Measurements from ENCODE around the gene ANKRD39.

The ANKRD39 gene

GRCh38 chr2:96878796-96879544 is 21.2 kb upstream of the ANKRD39 start:
- no peak overlapping the region for H3K4ac ChIP-seq (ENCODE audit: low read depth in 1 of 2, low read length in 2 of 2)

GRCh38 chr2:96878171-96878570 is 20.4 kb upstream of the ANKRD39 start:
- H3K23ac ChIP-seq (ENCODE audit: low read length in 2 of 2) = no peak overlapping the region

More at GRCh38 chr2:96878796-96879544, 21.2 kb upstream of the ANKRD39 start:
- H3K27me3 ChIP-seq (ENCODE audit: control insufficient read depth in 1 of 2, insufficient read depth in 1 of 2, low read length in 2 of 2) = peaks cover 24 to 41% of the 10 kb centered on the region in 2 experiments
- no peak overlapping the region for H3K23ac ChIP-seq (ENCODE audit: low read length in 2 of 2)
- no peak overlapping the region for H2BK15ac ChIP-seq (ENCODE audit: low read depth, poor library complexity, severe bottlenecking)
- no peaks in the 10 kb centered on the region for H3K36me3 ChIP-seq (ENCODE audit: control insufficient read depth in 1 of 2, insufficient read depth in 2 of 2, low read depth in 1 of 2, low read length in 2 of 2)
- no peak overlapping the region for H3K18ac ChIP-seq (ENCODE audit: low read depth in 1 of 2, low read length in 2 of 2)
- no peak overlapping the region for H4K8ac ChIP-seq (ENCODE audit: low read length)
- no peak overlapping the region for H2AK5ac ChIP-seq (ENCODE audit: low read length, severe bottlenecking)
- H3K14ac ChIP-seq (ENCODE audit: low read length in 2 of 2) = no peak overlapping the region
- H3K4me2 ChIP-seq (ENCODE audit: low read length, poor library complexity, severe bottlenecking) = no peak overlapping the region
- no peak overlapping the region for H2BK5ac ChIP-seq (ENCODE audit: low read depth, low read length, poor library complexity, severe bottlenecking)
- no peak overlapping the region for H3K4me3 ChIP-seq (ENCODE audit: insufficient read depth in 1 of 2, low read depth in 1 of 2, low read length in 2 of 2)
- H3K4me1 ChIP-seq (ENCODE audit: control insufficient read depth, insufficient read depth, low read depth, low read length) = peaks cover 9% of the 10 kb centered on the region
- no peaks in the 10 kb centered on the region for H3K9me3 ChIP-seq (ENCODE audit: control insufficient read depth, low read length)
- no peak overlapping the region for H2BK120ac ChIP-seq (ENCODE audit: low read depth, low read length)
- H3K27ac ChIP-seq (ENCODE audit: low read length, poor library complexity, severe bottlenecking) = no peak overlapping the region
- WGBS = 91% methylated on average over 22 of the region's 22 CpGs
- no peak overlapping the region for H2BK12ac ChIP-seq (ENCODE audit: low read length in 2 of 2)
- no peak overlapping the region for H3K9ac ChIP-seq (ENCODE audit: low read length)
- H2AFZ ChIP-seq (ENCODE audit: low read depth, low read length) = no peak overlapping the region
- no peak for DNase-seq
- no peak overlapping the region for H4K91ac ChIP-seq (ENCODE audit: low read length)
- no peaks in the 10 kb centered on the region for H3K79me1 ChIP-seq (replicated peaks; ENCODE audit: low read length, poor library complexity, severe bottlenecking)

GRCh38 chr2:96877631-96878092 is 19.8 kb upstream of the ANKRD39 start:
- Histone ChIP-seq H3K36me3 (ENCODE audit: control insufficient read depth in 1 of 2, insufficient read depth in 2 of 2, low read depth in 1 of 2, low read length in 2 of 2) (no peaks in the 10 kb centered on the region), H3K4ac (ENCODE audit: low read depth in 1 of 2, low read length in 2 of 2) (no peak overlapping the region), H2BK12ac (ENCODE audit: low read length in 2 of 2) (peak overlapping the region in 1 of 2 experiments; percentile 25), H2AFZ (ENCODE audit: low read depth, low read length) (no peak overlapping the region), H2BK15ac (ENCODE audit: low read depth, poor library complexity, severe bottlenecking) (no peak overlapping the region), H3K23ac (ENCODE audit: low read length in 2 of 2) (no peak overlapping the region), H4K8ac (ENCODE audit: low read length) (no peak overlapping the region), H2BK5ac (ENCODE audit: low read depth, low read length, poor library complexity, severe bottlenecking) (no peak overlapping the region), H3K79me1 (replicated peaks; ENCODE audit: low read length, poor library complexity, severe bottlenecking) (no peaks in the 10 kb centered on the region), H3K18ac (ENCODE audit: low read depth in 1 of 2, low read length in 2 of 2) (no peak overlapping the region), H3K9me3 (ENCODE audit: control insufficient read depth, low read length) (no peaks in the 10 kb centered on the region), H3K27ac (ENCODE audit: low read length, poor library complexity, severe bottlenecking) (no peak overlapping the region), H3K27me3 (ENCODE audit: control insufficient read depth in 1 of 2, insufficient read depth in 1 of 2, low read length in 2 of 2) (peaks cover 11 to 37% of the 10 kb centered on the region in 2 experiments), H3K14ac (ENCODE audit: low read length in 2 of 2) (peak overlapping the region in 1 of 2 experiments; percentile 53), H3K4me2 (ENCODE audit: low read length, poor library complexity, severe bottlenecking) (no peak overlapping the region), H2AK5ac (ENCODE audit: low read length, severe bottlenecking) (no peak overlapping the region), H3K4me3 (ENCODE audit: insufficient read depth in 1 of 2, low read depth in 1 of 2, low read length in 2 of 2) (no peak overlapping the region), H4K91ac (ENCODE audit: low read length) (no peak overlapping the region), H3K4me1 (ENCODE audit: control insufficient read depth, insufficient read depth, low read depth, low read length) (peaks cover 11% of the 10 kb centered on the region), H3K9ac (ENCODE audit: low read length) (no peak overlapping the region), H2BK120ac (ENCODE audit: low read depth, low read length) (no peak overlapping the region)
- 90% methylated on average over 15 of the region's 15 CpGs for WGBS
- no peak for DNase-seq

More at GRCh38 chr2:96878171-96878570, 20.4 kb upstream of the ANKRD39 start:
- no peak overlapping the region for H3K18ac ChIP-seq (ENCODE audit: low read depth in 1 of 2, low read length in 2 of 2)
- H4K8ac ChIP-seq (ENCODE audit: low read length) = no peak overlapping the region
- H3K9me3 ChIP-seq (ENCODE audit: control insufficient read depth, low read length) = no peaks in the 10 kb centered on the region
- no peak for DNase-seq
- no peak overlapping the region for H3K27ac ChIP-seq (ENCODE audit: low read length, poor library complexity, severe bottlenecking)
- WGBS = 84% methylated on average over 7 of the region's 7 CpGs
- H3K4me3 ChIP-seq (ENCODE audit: insufficient read depth in 1 of 2, low read depth in 1 of 2, low read length in 2 of 2) = no peak overlapping the region
- H3K9ac ChIP-seq (ENCODE audit: low read length) = no peak overlapping the region
- no peak overlapping the region for H4K91ac ChIP-seq (ENCODE audit: low read length)
- H3K4me2 ChIP-seq (ENCODE audit: low read length, poor library complexity, severe bottlenecking) = no peak overlapping the region
- no peak overlapping the region for H2BK120ac ChIP-seq (ENCODE audit: low read depth, low read length)
- no peak overlapping the region for H3K4ac ChIP-seq (ENCODE audit: low read depth in 1 of 2, low read length in 2 of 2)
- H2BK5ac ChIP-seq (ENCODE audit: low read depth, low read length, poor library complexity, severe bottlenecking) = no peak overlapping the region
- peaks cover 9% of the 10 kb centered on the region for H3K4me1 ChIP-seq (ENCODE audit: control insufficient read depth, insufficient read depth, low read depth, low read length)
- H2AK5ac ChIP-seq (ENCODE audit: low read length, severe bottlenecking) = no peak overlapping the region
- H2AFZ ChIP-seq (ENCODE audit: low read depth, low read length) = no peak overlapping the region
- peaks cover 17 to 38% of the 10 kb centered on the region in 2 experiments for H3K27me3 ChIP-seq (ENCODE audit: control insufficient read depth in 1 of 2, insufficient read depth in 1 of 2, low read length in 2 of 2)
- H3K79me1 ChIP-seq (replicated peaks; ENCODE audit: low read length, poor library complexity, severe bottlenecking) = no peaks in the 10 kb centered on the region
- H2BK12ac ChIP-seq (ENCODE audit: low read length in 2 of 2) = no peak overlapping the region
- no peaks in the 10 kb centered on the region for H3K36me3 ChIP-seq (ENCODE audit: control insufficient read depth in 1 of 2, insufficient read depth in 2 of 2, low read depth in 1 of 2, low read length in 2 of 2)
- H3K14ac ChIP-seq (ENCODE audit: low read length in 2 of 2) = no peak overlapping the region
- no peak overlapping the region for H2BK15ac ChIP-seq (ENCODE audit: low read depth, poor library complexity, severe bottlenecking)

DNA sequence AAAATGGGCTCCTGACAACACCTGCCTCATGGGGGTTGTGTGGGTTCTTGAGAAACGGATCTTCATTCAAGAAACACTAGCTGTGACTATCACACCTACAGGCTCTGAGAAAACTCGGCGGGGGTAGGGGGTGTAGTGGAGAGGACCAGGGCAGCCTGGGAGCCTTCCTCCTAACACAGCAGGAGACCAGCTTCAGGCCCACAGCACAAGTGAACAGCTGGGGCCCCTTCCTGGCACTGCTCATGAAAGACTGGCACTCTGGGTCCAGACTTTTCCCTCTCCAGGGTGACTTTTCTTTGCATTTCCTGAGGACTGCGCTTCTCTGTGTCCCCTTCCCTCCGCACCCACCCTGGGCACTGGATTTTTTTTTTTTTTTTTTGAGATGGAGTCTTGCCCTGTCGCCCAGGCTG is 19.2 kb upstream of the ANKRD39 start:
- no peak overlapping the region for H4K91ac ChIP-seq (ENCODE audit: low read length)
- H3K14ac ChIP-seq (ENCODE audit: low read length in 2 of 2) = no peak overlapping the region
- H2BK120ac ChIP-seq (ENCODE audit: low read depth, low read length) = no peak overlapping the region
- H3K9me3 ChIP-seq (ENCODE audit: control insufficient read depth, low read length) = no peaks in the 10 kb centered on the region
- no peak overlapping the region for H3K18ac ChIP-seq (ENCODE audit: low read depth in 1 of 2, low read length in 2 of 2)
- no peak overlapping the region for H3K4me2 ChIP-seq (ENCODE audit: low read length, poor library complexity, severe bottlenecking)
- no peak overlapping the region for H3K4ac ChIP-seq (ENCODE audit: low read depth in 1 of 2, low read length in 2 of 2)
- no peak overlapping the region for H2BK12ac ChIP-seq (ENCODE audit: low read length in 2 of 2)
- H3K36me3 ChIP-seq (ENCODE audit: control insufficient read depth in 1 of 2, insufficient read depth in 2 of 2, low read depth in 1 of 2, low read length in 2 of 2) = no peaks in the 10 kb centered on the region
- H3K4me3 ChIP-seq (ENCODE audit: insufficient read depth in 1 of 2, low read depth in 1 of 2, low read length in 2 of 2) = no peak overlapping the region
- H2BK15ac ChIP-seq (ENCODE audit: low read depth, poor library complexity, severe bottlenecking) = no peak overlapping the region
- no peak overlapping the region for H3K23ac ChIP-seq (ENCODE audit: low read length in 2 of 2)
- peaks cover 5 to 31% of the 10 kb centered on the region in 2 experiments for H3K27me3 ChIP-seq (ENCODE audit: control insufficient read depth in 1 of 2, insufficient read depth in 1 of 2, low read length in 2 of 2)
- no peak overlapping the region for H2AFZ ChIP-seq (ENCODE audit: low read depth, low read length)
- no peak overlapping the region for H2BK5ac ChIP-seq (ENCODE audit: low read depth, low read length, poor library complexity, severe bottlenecking)
- 89% methylated on average over 6 of the region's 6 CpGs for WGBS
- no peak overlapping the region for H3K9ac ChIP-seq (ENCODE audit: low read length)
- DNase-seq = no peak
- H4K8ac ChIP-seq (ENCODE audit: low read length) = no peak overlapping the region
- no peaks in the 10 kb centered on the region for H3K79me1 ChIP-seq (replicated peaks; ENCODE audit: low read length, poor library complexity, severe bottlenecking)
- H3K4me1 ChIP-seq (ENCODE audit: control insufficient read depth, insufficient read depth, low read depth, low read length) = peaks cover 11% of the 10 kb centered on the region
- H2AK5ac ChIP-seq (ENCODE audit: low read length, severe bottlenecking) = no peak overlapping the region
- no peak overlapping the region for H3K27ac ChIP-seq (ENCODE audit: low read length, poor library complexity, severe bottlenecking)
